ENCODE results near the gene EPC1.

Gene EPC1

DNA sequence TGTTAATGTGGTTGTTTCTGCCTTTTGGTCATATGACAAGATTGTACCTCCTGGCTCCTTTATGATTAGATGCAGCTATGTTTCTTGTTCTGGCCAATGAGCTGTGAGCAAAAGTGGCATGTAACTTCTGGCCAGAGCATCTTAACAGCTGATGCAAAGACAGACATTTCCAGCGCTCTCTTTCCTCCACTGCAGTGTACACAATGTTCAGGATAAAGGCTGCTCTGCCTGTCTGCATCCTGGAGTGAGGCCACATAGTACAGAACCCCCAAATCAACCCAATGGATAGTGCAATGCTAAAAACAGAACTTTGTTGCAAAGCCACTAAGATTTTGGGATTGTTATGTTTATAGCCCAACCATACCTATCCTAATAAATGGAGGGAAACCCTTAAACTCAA is 17.9 kb downstream of the EPC1 start:
- Mint-ChIP-seq H3K4me3 (no peak overlapping the region), H3K4me1 (peaks cover 45% of the 10 kb centered on the region), H3K27me3 (ENCODE audit: low read depth, poor library complexity) (no peaks in the 10 kb centered on the region), H3K9me3 (peaks cover 4% of the 10 kb centered on the region), H3K36me3 (ENCODE audit: low read depth) (peaks cover 53% of the 10 kb centered on the region), H3K27ac (peak overlapping the region; percentile 82)
- DNase-seq = no peak
- TF ChIP-seq, protein P1, sequence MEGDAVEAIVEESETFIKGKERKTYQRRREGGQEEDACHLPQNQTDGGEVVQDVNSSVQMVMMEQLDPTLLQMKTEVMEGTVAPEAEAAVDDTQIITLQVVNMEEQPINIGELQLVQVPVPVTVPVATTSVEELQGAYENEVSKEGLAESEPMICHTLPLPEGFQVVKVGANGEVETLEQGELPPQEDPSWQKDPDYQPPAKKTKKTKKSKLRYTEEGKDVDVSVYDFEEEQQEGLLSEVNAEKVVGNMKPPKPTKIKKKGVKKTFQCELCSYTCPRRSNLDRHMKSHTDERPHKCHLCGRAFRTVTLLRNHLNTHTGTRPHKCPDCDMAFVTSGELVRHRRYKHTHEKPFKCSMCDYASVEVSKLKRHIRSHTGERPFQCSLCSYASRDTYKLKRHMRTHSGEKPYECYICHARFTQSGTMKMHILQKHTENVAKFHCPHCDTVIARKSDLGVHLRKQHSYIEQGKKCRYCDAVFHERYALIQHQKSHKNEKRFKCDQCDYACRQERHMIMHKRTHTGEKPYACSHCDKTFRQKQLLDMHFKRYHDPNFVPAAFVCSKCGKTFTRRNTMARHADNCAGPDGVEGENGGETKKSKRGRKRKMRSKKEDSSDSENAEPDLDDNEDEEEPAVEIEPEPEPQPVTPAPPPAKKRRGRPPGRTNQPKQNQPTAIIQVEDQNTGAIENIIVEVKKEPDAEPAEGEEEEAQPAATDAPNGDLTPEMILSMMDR (IDR thresholded peaks at IDR 0.05) = no peak

DNA sequence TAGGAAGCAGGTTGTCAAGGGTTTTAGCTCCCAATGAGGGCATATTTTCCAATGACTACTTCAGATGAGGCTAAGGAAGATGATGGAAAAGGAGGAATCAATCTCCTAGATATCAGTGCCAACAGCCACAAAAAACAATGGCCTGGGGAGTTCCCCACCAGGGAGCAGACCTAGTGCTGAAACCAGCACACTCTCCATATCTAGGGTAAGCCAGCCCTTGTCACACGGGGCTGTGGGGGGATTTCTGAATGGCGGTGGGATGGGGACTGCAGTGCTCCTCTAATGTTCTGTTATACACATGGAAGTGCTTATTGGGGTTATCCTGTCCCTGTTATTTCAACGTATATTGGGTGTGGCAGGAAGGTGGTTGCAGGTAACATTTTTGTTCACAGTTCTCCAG is 18.5 kb downstream of the EPC1 start:
- H3K4me1 Mint-ChIP-seq = peaks cover 45% of the 10 kb centered on the region
- no peak overlapping the region for H3K4me3 Mint-ChIP-seq
- no peak for DNase-seq
- TF ChIP-seq, protein P1 (IDR thresholded peaks at IDR 0.05) = no peak
- no peaks in the 10 kb centered on the region for H3K27me3 Mint-ChIP-seq (ENCODE audit: low read depth, poor library complexity)
- H3K36me3 Mint-ChIP-seq (ENCODE audit: low read depth) = peaks cover 49% of the 10 kb centered on the region
- H3K27ac Mint-ChIP-seq = peak overlapping the region; percentile 70
- H3K9me3 Mint-ChIP-seq = peaks cover 4% of the 10 kb centered on the region

DNA sequence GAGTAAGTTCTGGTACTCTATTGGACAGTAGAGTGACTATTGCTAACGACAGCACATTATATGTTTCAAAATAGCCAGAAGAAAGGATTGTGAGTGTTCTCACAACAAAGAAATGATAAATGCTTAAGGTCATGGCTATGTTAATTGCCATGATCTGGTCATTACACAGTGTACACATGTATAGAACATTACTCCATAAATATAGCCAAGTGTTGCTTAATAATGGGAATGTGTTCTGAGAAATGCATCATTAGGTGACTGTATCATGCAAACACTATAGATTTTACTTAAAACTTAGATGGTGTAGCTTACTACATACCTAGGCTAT is 19.6 kb downstream of the EPC1 start:
- H3K4me3 Mint-ChIP-seq = no peak overlapping the region
- H3K36me3 Mint-ChIP-seq (ENCODE audit: low read depth) = peaks cover 50% of the 10 kb centered on the region
- peaks cover 38% of the 10 kb centered on the region for H3K4me1 Mint-ChIP-seq
- H3K9me3 Mint-ChIP-seq = peaks cover 8% of the 10 kb centered on the region
- no peaks in the 10 kb centered on the region for H3K27me3 Mint-ChIP-seq (ENCODE audit: low read depth, poor library complexity)
- TF ChIP-seq, protein P1 (IDR thresholded peaks at IDR 0.05) = no peak
- H3K27ac Mint-ChIP-seq = peak overlapping the region; percentile 11
- no peak for DNase-seq

DNA sequence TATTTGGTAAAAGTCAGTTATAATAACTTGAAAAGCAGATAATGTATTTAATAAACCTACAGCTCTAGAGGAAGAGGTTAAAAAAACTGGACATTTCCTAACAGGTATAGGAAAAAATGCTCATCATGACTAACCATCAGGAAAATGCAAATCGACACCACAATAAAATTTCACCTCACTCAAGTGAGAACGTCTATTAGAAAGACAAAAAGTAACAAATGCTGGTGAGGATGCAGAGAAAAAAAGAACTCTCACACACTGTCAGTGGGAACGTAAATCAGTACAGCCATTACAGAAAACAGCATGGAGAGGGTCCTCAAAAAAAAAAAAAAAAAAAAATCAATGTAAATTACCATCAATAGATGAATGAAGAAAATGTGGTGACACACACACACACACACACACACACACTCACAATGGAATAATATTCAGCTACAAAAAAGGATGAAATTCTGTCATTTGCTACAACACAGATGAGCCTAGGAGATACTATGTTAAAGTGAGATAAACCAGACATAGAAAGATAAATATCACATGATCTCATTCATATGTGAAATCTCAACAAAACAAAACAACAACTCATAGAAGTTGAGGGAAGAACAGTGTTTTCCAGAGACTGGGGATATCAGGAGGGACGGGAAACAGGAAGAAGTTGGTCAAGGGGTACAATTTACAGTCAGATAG is 20.1 kb downstream of the EPC1 start:
- Mint-ChIP-seq H3K4me3 (no peak overlapping the region), H3K9me3 (peaks cover 8% of the 10 kb centered on the region), H3K27me3 (ENCODE audit: low read depth, poor library complexity) (no peaks in the 10 kb centered on the region), H3K36me3 (ENCODE audit: low read depth) (peaks cover 50% of the 10 kb centered on the region), H3K4me1 (peaks cover 33% of the 10 kb centered on the region), H3K27ac (peak overlapping the region; percentile 49)
- no peak for DNase-seq
- TF ChIP-seq, protein P1 (IDR thresholded peaks at IDR 0.05) = no peak

DNA sequence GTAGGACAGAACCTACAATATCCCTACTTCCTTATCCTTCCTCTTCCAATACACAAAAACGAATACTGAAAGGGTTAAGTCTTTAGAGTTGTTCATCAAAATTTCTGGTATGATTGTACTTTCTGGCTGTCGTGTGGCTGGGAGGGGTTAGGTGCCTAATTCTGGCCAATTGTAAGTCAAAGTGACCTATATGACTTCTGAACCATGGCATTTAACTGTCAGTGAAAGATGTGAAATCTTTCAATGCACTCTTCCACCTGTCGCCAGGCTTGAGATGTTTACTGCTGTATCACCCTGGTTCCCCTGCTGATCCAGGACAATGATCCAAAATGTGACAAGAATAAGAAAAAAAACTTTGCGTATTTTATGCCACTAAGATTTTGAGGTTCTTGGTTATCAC is 20.8 kb downstream of the EPC1 start:
- Mint-ChIP-seq H3K4me3 (no peak overlapping the region), H3K36me3 (ENCODE audit: low read depth) (peaks cover 56% of the 10 kb centered on the region), H3K4me1 (peaks cover 32% of the 10 kb centered on the region), H3K9me3 (peaks cover 15% of the 10 kb centered on the region), H3K27ac (no peak overlapping the region), H3K27me3 (ENCODE audit: low read depth, poor library complexity) (no peaks in the 10 kb centered on the region)
- TF ChIP-seq, protein P1 (IDR thresholded peaks at IDR 0.05) = no peak
- DNase-seq = no peak

DNA sequence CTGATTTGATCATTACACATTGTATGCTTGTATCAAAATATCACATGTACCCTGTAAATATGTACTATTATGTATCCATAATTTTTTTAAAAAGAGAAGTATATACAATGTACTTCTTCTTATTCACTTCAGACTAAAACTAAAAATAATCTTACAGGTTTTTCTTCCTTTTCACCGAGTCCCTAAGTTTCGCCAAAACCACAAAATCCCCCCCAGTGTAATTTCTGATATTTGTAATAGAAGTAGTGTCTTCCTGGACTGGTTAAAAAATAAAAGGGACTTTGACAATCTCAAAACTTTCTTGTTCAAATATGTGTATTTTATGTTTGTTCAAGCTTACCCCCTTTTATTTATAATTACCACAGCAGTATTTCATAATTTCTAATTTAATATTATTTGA is 23.9 kb downstream of the EPC1 start:
- Mint-ChIP-seq H3K27me3 (ENCODE audit: low read depth, poor library complexity) (no peaks in the 10 kb centered on the region), H3K27ac (no peak overlapping the region), H3K4me1 (peaks cover 20% of the 10 kb centered on the region), H3K4me3 (no peak overlapping the region), H3K36me3 (ENCODE audit: low read depth) (peaks cover 82% of the 10 kb centered on the region), H3K9me3 (peaks cover 15% of the 10 kb centered on the region)
- no peak for DNase-seq
- TF ChIP-seq, protein P1 (IDR thresholded peaks at IDR 0.05) = no peak

Data from nephron progenitor cell (in vitro differentiated cells).